ENCODE data around the gene NXPE3.

The NXPE3 gene

GRCh38 chr3:101806491-101806890, 27.5 kb downstream of the NXPE3 start:
- no peak overlapping the region for H3K27ac ChIP-seq
- no peak for TF ChIP-seq CTCF (conservative IDR thresholded peaks at IDR 0.05)

- no peak for TF ChIP-seq CTCF (conservative IDR thresholded peaks at IDR 0.05)
- H3K27ac ChIP-seq: no peak overlapping the region
Measured at GRCh38 chr3:101807888-101808287, 28.9 kb downstream of the NXPE3 start.

DNA sequence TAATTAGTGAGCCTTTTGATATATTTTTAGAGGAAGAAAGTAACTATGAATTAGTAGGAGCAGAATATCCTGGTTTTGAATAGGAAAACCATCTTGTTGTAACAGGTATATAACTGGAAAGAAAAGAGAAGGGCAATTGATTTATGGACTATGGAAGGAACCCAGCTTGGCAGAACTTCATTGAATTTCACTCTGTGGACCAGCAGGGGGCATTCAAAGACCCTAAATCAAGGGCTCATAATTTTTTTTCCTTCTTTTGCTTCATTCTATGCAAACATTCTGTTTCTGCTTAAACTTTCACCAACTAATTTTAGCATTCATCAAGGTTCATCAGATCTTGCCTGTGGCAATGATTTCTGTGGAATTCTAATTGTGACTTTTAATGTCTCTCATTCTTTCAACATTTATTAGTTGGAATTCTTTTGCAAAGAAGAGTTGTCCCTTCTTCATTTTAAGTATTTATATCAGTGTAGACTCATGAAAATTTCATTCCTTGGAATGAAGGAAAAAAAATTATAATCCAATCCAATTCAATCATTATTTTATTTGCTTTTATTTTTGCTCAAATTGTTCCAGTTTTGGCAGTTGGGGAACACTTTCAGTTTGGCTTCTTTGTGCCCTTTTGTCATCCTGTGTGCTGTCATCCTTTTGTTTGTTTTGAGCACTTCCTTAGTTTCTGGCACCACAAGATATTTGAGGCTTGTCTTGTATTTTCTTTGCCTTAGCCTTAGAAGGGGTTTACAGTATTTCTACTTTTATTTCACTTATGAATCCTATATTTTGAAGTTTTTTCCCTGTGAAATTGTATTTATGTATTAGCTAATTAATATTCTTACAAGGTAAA, 30.4 kb downstream of the NXPE3 start:
- TF ChIP-seq CTCF (conservative IDR thresholded peaks at IDR 0.05): peak; percentile 66
- H3K27ac ChIP-seq: peak overlapping the region; percentile 8; the same call in 1 of the 2 replicates

GRCh38 chr3:101810022-101810418, 31.0 kb downstream of the NXPE3 start:
- TF ChIP-seq CTCF (conservative IDR thresholded peaks at IDR 0.05): no peak
- peak overlapping the region; percentile 8; the same call in 1 of the 2 replicates for H3K27ac ChIP-seq

DNA sequence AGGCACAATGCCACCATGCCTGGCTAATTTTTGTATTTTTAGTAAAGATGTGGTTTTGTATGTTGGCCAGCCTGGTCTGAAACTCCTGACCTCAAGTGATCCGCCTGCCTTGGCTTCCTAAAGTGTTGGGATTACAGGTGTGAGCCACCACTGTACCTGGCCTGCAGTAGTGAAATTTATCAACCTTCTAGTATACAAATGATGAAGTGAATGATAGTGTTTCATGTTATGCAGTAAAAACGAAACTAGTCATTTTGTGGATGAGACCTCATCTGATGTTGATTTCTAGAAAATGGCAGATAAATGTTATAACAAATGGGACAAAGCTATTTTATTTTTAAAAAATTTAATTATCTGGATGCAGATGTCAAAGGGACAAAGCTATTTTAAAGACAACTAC, 32.9 kb downstream of the NXPE3 start:
- H3K27ac ChIP-seq: no peak overlapping the region
- no peak for TF ChIP-seq CTCF (conservative IDR thresholded peaks at IDR 0.05)

DNA sequence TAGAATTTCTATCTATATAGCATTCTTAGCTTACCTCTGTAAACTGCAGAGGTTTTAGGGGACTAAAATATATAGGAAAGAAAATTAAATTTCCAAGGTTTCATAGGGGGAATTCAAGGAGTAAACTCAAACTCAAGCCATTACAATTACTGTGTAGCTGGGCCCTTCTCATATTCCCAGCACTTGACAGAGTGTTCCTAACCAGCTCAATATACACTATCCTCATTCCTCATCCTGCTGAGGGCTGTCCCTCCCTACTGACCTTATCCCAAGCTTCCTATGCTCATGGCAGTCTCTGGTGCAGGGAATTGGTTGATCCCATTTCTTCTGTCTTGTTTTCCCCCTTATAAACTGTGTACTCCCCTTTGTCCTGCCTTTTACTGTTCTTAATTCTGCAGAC, 33.9 kb downstream of the NXPE3 start:
- TF ChIP-seq CTCF (conservative IDR thresholded peaks at IDR 0.05): no peak
- H3K27ac ChIP-seq: no peak overlapping the region

DNA sequence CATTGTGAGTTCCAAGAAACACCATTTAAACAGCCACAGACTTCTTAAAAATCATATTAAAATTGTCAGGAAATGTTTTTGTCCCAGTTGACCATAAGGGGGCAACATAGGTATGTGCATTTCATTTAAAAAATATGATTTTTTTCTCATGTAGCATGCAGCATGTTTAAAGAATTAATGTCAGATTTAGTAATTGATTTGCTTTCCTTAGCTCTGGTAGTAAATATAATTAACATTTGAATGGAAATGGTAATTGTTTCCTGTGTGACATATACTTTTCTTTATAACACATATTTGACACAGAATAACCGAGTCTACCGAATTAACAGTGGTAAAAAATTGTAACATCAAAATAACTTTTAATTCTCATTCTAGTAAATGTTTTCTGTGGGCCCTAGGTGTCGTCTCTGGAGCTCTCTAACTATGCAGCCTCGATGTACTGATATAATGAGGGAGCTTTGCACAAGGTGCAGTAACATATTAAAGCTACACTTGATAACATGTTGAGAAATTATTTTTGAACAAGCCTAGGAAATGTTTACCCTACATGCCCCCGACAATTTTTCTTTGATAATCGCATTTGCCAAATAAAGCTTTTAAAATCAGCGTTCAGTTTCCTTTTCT, 34.9 kb downstream of the NXPE3 start:
- TF ChIP-seq CTCF (conservative IDR thresholded peaks at IDR 0.05): peak; percentile 73
- H3K27ac ChIP-seq: no peak overlapping the region
